HL-60 (cell line): Measurements from ENCODE around the gene MYLIP.

ENCODE experiments used
- POLR2AphosphoS5 ChIP-seq: IDR thresholded peaks from 2 replicates; pipeline ENCODE4 v1.6.1; 2012; ENCODE audit warnings: low read depth
- TF ChIP-seq, protein P1 (sequence below): IDR thresholded peaks from one replicate; pipeline ENCODE4 v1.5.1; 2011; ENCODE audit warnings: low read length, control low read depth, inconsistent platforms; ENCODE audit not compliant: insufficient read depth

DNA sequence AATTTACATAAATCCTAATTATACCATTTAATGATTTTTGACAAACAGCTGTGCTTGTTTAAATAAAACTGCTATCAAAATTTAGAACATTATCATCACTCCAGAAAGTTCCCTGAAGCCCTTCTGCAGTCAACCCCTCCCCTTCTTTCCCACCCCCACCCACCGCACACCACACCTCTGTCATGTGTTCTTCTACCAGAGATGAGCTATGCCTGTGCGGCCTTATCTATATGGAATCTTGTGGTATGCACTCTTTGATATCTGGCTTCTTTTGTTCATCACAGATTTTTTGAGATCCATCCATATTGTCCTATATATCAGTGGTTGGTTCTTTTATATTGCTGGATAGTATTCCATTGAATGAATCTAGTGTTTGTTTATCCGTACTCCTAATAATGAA lies 7.2 kb downstream of the MYLIP start:
- TF ChIP-seq, protein P1, sequence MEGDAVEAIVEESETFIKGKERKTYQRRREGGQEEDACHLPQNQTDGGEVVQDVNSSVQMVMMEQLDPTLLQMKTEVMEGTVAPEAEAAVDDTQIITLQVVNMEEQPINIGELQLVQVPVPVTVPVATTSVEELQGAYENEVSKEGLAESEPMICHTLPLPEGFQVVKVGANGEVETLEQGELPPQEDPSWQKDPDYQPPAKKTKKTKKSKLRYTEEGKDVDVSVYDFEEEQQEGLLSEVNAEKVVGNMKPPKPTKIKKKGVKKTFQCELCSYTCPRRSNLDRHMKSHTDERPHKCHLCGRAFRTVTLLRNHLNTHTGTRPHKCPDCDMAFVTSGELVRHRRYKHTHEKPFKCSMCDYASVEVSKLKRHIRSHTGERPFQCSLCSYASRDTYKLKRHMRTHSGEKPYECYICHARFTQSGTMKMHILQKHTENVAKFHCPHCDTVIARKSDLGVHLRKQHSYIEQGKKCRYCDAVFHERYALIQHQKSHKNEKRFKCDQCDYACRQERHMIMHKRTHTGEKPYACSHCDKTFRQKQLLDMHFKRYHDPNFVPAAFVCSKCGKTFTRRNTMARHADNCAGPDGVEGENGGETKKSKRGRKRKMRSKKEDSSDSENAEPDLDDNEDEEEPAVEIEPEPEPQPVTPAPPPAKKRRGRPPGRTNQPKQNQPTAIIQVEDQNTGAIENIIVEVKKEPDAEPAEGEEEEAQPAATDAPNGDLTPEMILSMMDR, result no peak
- TF ChIP-seq POLR2AphosphoS5, result no peak
